Measurements from ENCODE around the gene SREBF1.

DNA sequence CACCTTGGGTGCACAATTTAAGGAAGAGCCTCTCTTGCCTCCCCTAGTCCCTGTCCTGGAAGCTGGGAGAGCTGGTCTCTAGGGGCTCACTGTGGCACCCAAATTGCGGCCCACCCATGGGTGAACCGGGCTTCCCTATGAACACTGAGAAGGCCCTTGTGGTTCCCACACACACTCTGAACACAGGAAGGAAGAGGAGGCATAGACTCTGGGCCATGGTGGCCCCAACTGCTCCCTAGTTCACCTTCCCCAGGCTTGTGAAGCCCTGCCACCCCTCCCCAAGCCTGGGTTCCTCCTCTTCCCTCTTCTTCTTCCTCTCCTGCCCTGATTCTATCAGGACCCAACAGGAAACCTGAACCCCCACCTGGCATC is 10.5 kb downstream of the SREBF1 start:
- TF ChIP-seq RAD21 (IDR thresholded peaks at IDR 0.05; ENCODE audit: low read length) (no peak), POLR2A (IDR thresholded peaks at IDR 0.05; ENCODE audit: low read depth, low read length) (no peak), CHD1 (IDR thresholded peaks at IDR 0.05; ENCODE audit: low read depth, low read length) (no peak), NFE2L2 (IDR thresholded peaks at IDR 0.05; ENCODE audit: low read depth, low read length) (no peak), RFX5 (IDR thresholded peaks at IDR 0.05; ENCODE audit: low read depth, low read length) (no peak), MXI1 (IDR thresholded peaks at IDR 0.05; ENCODE audit: borderline replicate concordance, low read depth, low read length) (no peak), BHLHE40 (IDR thresholded peaks at IDR 0.05; ENCODE audit: low read depth, low read length) (no peak), CEBPB (IDR thresholded peaks at IDR 0.05; ENCODE audit: low read depth, low read length) (no peak), RCOR1 (IDR thresholded peaks at IDR 0.05; ENCODE audit: insufficient replicate concordance, low read length) (no peak)
- TF ChIP-seq, protein P1, sequence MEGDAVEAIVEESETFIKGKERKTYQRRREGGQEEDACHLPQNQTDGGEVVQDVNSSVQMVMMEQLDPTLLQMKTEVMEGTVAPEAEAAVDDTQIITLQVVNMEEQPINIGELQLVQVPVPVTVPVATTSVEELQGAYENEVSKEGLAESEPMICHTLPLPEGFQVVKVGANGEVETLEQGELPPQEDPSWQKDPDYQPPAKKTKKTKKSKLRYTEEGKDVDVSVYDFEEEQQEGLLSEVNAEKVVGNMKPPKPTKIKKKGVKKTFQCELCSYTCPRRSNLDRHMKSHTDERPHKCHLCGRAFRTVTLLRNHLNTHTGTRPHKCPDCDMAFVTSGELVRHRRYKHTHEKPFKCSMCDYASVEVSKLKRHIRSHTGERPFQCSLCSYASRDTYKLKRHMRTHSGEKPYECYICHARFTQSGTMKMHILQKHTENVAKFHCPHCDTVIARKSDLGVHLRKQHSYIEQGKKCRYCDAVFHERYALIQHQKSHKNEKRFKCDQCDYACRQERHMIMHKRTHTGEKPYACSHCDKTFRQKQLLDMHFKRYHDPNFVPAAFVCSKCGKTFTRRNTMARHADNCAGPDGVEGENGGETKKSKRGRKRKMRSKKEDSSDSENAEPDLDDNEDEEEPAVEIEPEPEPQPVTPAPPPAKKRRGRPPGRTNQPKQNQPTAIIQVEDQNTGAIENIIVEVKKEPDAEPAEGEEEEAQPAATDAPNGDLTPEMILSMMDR (conservative IDR thresholded peaks at IDR 0.05; ENCODE audit: low read depth, low read length) = no peak
- TF ChIP-seq, protein P2, sequence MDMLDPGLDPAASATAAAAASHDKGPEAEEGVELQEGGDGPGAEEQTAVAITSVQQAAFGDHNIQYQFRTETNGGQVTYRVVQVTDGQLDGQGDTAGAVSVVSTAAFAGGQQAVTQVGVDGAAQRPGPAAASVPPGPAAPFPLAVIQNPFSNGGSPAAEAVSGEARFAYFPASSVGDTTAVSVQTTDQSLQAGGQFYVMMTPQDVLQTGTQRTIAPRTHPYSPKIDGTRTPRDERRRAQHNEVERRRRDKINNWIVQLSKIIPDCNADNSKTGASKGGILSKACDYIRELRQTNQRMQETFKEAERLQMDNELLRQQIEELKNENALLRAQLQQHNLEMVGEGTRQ (IDR thresholded peaks at IDR 0.05; ENCODE audit: low read depth, low read length) = no peak
- TF ChIP-seq, protein P3, sequence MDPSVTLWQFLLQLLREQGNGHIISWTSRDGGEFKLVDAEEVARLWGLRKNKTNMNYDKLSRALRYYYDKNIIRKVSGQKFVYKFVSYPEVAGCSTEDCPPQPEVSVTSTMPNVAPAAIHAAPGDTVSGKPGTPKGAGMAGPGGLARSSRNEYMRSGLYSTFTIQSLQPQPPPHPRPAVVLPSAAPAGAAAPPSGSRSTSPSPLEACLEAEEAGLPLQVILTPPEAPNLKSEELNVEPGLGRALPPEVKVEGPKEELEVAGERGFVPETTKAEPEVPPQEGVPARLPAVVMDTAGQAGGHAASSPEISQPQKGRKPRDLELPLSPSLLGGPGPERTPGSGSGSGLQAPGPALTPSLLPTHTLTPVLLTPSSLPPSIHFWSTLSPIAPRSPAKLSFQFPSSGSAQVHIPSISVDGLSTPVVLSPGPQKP (IDR thresholded peaks at IDR 0.05; ENCODE audit: borderline replicate concordance, low read depth, low read length) = no peak

Measured in IMR-90 (cell line).